Measurements from ENCODE around the gene EME2. TPM values are rescaled to one million over a fixed set of nuclear protein-coding genes. Genes with fewer than 3 reads are reported as not detected.
"Not testable (repeated sequence)": the region's sequence is repeated elsewhere in the genome, so short reads cannot be mapped to it uniquely, and the experiment has no call there.

Gene EME2
- total and polyA plus RNA-seq, 8 donors = 7.0 to 25.3 (median 9.3) TPM

GRCh38 chr16:1792836-1793577, 20.4 kb downstream of the EME2 start:
- intact Hi-C loops (cut with DNase I) = no loop called here
- Histone ChIP-seq H3K36me3 (peaks cover 0 to 45% of the 10 kb centered on the region in 2 donors), H3K27me3 (no peaks in the 10 kb centered on the region), H3K4me3 (no peak overlapping the region), H3K27ac (no peak overlapping the region), H3K9me3 (peaks cover 0 to 5% of the 10 kb centered on the region in 2 donors), H3K4me1 (no peaks in the 10 kb centered on the region)
- ATAC-seq (no peak), DNase-seq (peak in 2 of 4 donors; percentile 30 to 69)
- TF ChIP-seq, protein P1, sequence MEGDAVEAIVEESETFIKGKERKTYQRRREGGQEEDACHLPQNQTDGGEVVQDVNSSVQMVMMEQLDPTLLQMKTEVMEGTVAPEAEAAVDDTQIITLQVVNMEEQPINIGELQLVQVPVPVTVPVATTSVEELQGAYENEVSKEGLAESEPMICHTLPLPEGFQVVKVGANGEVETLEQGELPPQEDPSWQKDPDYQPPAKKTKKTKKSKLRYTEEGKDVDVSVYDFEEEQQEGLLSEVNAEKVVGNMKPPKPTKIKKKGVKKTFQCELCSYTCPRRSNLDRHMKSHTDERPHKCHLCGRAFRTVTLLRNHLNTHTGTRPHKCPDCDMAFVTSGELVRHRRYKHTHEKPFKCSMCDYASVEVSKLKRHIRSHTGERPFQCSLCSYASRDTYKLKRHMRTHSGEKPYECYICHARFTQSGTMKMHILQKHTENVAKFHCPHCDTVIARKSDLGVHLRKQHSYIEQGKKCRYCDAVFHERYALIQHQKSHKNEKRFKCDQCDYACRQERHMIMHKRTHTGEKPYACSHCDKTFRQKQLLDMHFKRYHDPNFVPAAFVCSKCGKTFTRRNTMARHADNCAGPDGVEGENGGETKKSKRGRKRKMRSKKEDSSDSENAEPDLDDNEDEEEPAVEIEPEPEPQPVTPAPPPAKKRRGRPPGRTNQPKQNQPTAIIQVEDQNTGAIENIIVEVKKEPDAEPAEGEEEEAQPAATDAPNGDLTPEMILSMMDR (IDR thresholded peaks at IDR 0.05) = no peak

- intact Hi-C loops (cut with DNase I) = no loop called here
- TF ChIP-seq, protein P1 (IDR thresholded peaks at IDR 0.05) = no peak
- Histone ChIP-seq H3K4me1 (no peaks in the 10 kb centered on the region), H3K4me3 (peak within 1 kb of the TSS in 1 of 2 donors; percentile 6), H3K36me3 (peaks cover 0 to 38% of the 10 kb centered on the region in 2 donors), H3K9me3 (peaks cover 0 to 10% of the 10 kb centered on the region in 2 donors), H3K27me3 (no peaks in the 10 kb centered on the region), H3K27ac (no peak within 1 kb of the TSS)
- peak; percentile 79 for ATAC-seq
- peak in 2 of 4 donors; percentile 40 to 80 for DNase-seq
Measured at GRCh38 chr16:1793578-1794220, 21.1 kb downstream of the EME2 start, which contains the start of gene IGFALS. Gene IGFALS (minus strand): TSS chr16:1793705. CDS start chr16:1793652, 53 bp downstream.

DNA sequence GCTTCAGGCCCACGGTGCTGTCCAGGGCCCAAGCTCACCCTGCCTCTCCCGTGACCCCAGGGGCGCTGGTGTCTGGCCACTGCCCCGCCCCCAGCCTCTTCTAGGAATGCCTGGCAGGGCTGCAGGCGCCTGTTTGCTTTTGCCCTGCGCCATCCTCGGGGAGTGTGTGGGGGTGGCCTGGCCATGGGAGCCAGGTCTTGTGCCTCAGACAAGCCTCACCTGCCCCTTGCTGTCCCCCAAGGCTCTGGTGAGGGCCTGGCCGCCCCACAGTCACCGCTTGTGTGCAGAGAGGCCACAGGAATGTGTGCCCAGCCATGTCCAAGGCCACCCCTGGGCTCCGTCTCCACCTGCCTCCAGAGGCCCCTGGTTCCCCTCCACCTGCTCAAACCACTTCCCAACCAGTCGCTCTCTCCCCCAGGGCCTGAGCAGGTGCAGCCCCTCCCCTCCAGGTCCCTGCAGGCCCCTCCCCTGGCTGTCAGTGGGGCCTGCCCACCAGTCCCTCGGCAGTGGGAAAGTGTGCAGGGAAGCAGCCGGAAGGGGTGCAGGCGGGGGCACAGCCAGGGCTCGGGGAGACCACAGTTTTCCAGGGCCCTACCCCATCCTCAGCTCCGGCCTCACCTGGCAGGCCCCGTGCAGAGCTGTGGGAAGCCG, 21.7 kb downstream of the EME2 start:
- Histone ChIP-seq H3K9me3 (peaks cover 0 to 11% of the 10 kb centered on the region in 2 donors), H3K36me3 (peaks cover 0 to 32% of the 10 kb centered on the region in 2 donors), H3K4me3 (peak overlapping the region in 1 of 2 donors; percentile 6), H3K27ac (no peak overlapping the region), H3K27me3 (no peaks in the 10 kb centered on the region), H3K4me1 (no peaks in the 10 kb centered on the region)
- ATAC-seq = peak; percentile 91
- peak in 3 of 4 donors; percentile 51 to 83 (median 58) for DNase-seq
- intact Hi-C loops (cut with DNase I) = no loop called here
- TF ChIP-seq, protein P1 (IDR thresholded peaks at IDR 0.05) = no peak

- intact Hi-C loops (cut with DNase I) = no loop called here
- H3K36me3 ChIP-seq = peaks cover 0 to 24% of the 10 kb centered on the region in 2 donors
- no peak overlapping the region for H3K27ac ChIP-seq
- peaks cover 0 to 11% of the 10 kb centered on the region in 2 donors for H3K9me3 ChIP-seq
- ATAC-seq (no peak), DNase-seq (no peak)
- TF ChIP-seq, protein P1 (IDR thresholded peaks at IDR 0.05) = no peak
- no peak overlapping the region for H3K4me3 ChIP-seq
- no peaks in the 10 kb centered on the region for H3K4me1 ChIP-seq
- H3K27me3 ChIP-seq = no peaks in the 10 kb centered on the region
Measured at GRCh38 chr16:1794908-1795666, 22.5 kb downstream of the EME2 start.

- DNase-seq; H3K27me3 ChIP-seq; ATAC-seq; intact Hi-C loops (cut with DNase I); H3K4me1 ChIP-seq; H3K27ac ChIP-seq; H3K4me3 ChIP-seq; H3K36me3 ChIP-seq: not testable (repeated sequence)
- peaks cover 0 to 11% of the 10 kb centered on the region in 2 donors for H3K9me3 ChIP-seq
Measured at GRCh38 chr16:1799263-1799662, 26.7 kb downstream of the EME2 start.

Measured in left lung (tissue), 10 donors.